ENCODE data around the gene MARK1.

Gene MARK1

DNA sequence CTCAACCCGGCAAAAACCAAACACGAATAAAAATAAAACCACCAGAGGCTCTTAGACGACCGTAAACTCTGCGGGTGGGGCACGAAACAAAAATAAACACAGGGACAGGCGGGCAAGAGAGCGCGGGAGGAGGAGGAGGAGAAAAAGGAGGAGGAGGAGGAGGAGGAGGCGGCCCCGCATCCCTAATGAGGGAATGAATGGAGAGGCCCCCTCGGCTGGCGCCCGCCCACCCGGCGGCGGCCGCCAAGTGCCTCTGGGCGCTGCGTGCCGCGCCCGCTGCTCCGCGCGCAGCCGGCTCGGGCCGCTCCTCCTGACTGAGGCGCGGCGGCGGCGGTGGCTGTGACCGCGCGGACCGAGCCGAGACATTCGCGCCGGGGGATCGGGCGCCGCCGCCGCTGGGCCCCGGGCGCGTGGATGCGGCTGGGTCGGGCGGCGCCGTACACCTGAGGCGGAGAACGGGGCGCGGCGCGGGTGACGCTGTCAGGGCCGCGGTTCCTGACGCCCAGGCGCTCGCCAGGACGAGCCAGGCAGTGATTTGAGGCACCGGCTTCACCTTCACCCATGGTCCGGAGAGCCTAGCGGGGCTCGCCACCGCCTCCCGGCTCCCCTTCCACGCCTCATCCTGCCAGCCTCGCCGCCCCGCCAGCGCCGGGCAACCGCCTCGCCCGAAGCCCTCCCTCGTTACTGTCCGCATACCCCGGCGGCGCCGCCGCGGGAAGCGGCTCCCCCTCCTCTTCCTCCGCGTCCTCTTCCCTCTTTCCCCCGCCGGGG lies at the start of gene MARK1:
Gene MARK1 (plus strand): TSS at position 229 of the 771 bp plus-strand sequence. CDS start 687 bp downstream, outside the sequence.
- peak within 1 kb of the TSS; percentile 39 for H3K4me3 ChIP-seq (ENCODE audit: control insufficient read depth, low read depth, low read length)
- TF ChIP-seq, protein P1, sequence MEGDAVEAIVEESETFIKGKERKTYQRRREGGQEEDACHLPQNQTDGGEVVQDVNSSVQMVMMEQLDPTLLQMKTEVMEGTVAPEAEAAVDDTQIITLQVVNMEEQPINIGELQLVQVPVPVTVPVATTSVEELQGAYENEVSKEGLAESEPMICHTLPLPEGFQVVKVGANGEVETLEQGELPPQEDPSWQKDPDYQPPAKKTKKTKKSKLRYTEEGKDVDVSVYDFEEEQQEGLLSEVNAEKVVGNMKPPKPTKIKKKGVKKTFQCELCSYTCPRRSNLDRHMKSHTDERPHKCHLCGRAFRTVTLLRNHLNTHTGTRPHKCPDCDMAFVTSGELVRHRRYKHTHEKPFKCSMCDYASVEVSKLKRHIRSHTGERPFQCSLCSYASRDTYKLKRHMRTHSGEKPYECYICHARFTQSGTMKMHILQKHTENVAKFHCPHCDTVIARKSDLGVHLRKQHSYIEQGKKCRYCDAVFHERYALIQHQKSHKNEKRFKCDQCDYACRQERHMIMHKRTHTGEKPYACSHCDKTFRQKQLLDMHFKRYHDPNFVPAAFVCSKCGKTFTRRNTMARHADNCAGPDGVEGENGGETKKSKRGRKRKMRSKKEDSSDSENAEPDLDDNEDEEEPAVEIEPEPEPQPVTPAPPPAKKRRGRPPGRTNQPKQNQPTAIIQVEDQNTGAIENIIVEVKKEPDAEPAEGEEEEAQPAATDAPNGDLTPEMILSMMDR (IDR thresholded peaks at IDR 0.05; ENCODE audit: control insufficient read depth, insufficient read depth, low read depth, low read length, missing control alignments) = no peak
- no peak for DNase-seq (ENCODE audit: low read depth)

DNA sequence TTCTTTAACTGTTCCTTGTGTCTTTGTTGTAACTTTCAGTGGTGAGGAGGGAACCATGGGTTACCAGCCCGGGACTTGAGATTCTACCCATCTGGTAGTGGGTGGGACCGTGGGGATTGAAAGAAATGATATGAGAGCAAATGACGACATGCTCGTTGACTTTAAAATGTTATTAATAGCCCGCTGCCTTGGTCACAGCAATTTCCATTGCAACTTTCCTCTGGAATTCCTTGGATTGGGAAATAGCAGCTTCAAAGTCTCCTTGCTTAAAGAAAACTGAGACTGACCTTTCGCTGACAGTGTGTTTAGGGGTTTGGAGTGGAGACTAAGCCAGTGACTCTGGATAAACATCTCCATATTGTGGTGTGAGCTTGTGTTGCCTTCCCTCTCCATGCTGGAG lies 44.2 kb upstream of the MARK1 start:
- no peak overlapping the region for H3K4me3 ChIP-seq (ENCODE audit: control insufficient read depth, low read depth, low read length)
- TF ChIP-seq, protein P1 (IDR thresholded peaks at IDR 0.05; ENCODE audit: control insufficient read depth, insufficient read depth, low read depth, low read length, missing control alignments) = no peak
- DNase-seq (ENCODE audit: low read depth) = no peak

DNA sequence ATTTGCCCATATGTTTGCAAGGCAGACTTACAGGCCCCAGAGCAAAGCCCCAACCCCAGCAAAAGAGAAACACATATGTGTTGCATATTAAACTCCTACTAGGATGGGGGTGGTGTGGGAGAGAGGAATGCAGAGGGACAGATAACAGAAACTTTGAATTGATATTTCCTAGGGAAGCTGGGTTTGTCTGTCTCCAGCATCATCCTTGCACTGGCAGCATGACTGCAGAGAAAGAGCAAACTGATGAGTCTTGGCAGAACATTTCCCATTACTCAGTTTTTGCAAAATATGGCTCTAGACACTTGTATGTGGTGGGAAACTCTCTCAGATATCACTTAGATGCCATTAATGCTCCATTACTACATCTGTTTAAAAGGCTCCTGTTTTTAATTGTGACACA lies 43.8 kb upstream of the MARK1 start:
- H3K4me3 ChIP-seq (ENCODE audit: control insufficient read depth, low read depth, low read length) = no peak overlapping the region
- DNase-seq (ENCODE audit: low read depth) = no peak
- TF ChIP-seq, protein P1 (IDR thresholded peaks at IDR 0.05; ENCODE audit: control insufficient read depth, insufficient read depth, low read depth, low read length, missing control alignments) = no peak

DNA sequence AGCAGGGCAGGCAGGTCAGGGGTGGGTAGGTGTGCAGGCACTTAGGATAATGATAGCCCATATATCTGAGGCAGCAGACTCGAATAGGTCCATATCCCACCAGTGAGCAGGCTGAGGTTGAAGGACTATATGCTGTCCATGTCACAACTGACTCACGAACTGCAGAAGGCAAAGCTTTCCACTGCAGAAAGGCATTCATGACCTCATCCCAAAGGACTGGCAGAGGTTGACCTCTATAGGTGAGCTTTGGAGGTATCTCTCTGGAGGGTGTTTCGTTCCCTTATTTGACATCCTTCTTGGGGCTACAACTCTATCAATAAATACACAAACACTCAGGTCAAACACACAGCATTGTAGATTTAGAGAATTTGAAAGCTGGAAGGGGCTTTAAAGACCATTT lies 42.8 kb upstream of the MARK1 start:
- no peak for DNase-seq (ENCODE audit: low read depth)
- TF ChIP-seq, protein P1 (IDR thresholded peaks at IDR 0.05; ENCODE audit: control insufficient read depth, insufficient read depth, low read depth, low read length, missing control alignments) = no peak
- H3K4me3 ChIP-seq (ENCODE audit: control insufficient read depth, low read depth, low read length) = no peak overlapping the region

DNA sequence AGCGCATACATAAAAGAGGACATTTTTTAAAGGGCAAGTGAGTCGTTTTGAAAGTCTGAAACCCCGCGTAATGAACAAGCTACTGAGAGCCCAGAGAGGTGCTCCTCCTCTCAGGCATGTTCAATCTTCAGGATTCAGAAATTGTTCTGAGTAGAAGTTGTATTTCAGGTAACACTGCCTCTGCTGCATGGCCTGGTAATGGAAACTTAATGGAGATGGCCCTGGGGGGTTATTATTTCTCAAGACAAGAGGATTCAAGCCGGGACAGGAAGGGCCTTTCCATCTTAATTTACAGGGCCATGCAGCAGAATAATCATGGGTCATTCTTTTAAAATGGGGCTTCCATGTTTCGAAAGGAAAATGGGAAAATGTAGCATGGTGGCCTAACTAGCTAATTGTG lies 42.1 kb upstream of the MARK1 start:
- TF ChIP-seq, protein P1 (IDR thresholded peaks at IDR 0.05; ENCODE audit: control insufficient read depth, insufficient read depth, low read depth, low read length, missing control alignments) = no peak
- no peak overlapping the region for H3K4me3 ChIP-seq (ENCODE audit: control insufficient read depth, low read depth, low read length)

DNA sequence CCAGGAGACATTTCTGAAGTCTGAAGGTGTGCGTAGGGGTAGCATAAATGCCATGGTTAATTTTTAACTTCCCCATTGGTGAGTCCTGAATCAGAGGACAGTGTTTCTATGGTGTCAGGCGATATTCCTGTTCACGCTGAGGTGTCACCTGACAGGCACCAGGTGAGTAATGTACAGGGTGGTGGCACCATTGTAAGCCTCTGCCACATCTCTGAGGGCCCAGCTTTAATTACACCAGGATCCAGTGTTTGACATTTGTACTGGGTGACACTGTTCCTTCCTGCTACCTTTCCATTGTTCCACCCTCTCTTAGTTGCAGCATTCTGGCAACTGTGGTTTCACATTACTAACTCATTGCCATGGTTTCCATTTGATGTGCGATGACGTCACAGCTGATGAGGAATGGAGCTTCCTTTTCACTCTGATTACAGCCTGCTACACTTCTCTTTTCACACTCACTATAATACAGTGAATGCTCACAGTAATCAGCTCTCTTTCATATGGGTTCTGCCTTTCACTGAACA lies 40.6 kb upstream of the MARK1 start:
- DNase-seq (ENCODE audit: low read depth) = no peak

More for the DNA sequence above, 42.1 kb upstream of the MARK1 start:
- DNase-seq (ENCODE audit: low read depth) = no peak

More for the DNA sequence above, 40.6 kb upstream of the MARK1 start:
- no peak overlapping the region for H3K4me3 ChIP-seq (ENCODE audit: control insufficient read depth, low read depth, low read length)
- TF ChIP-seq, protein P1 (IDR thresholded peaks at IDR 0.05; ENCODE audit: control insufficient read depth, insufficient read depth, low read depth, low read length, missing control alignments) = no peak
